BLaER1 (cell line): Measurements from ENCODE around the gene PRR29.
A peak's percentile ranks its signal among the peaks of the same experiment; 100 is the strongest.

Experiments
- H3K27ac ChIP-seq: shearing (Covaris generic); formaldehyde crosslinking; 2 replicates; pipeline ENCODE4 v1.8.1; 2022
- H3K27me3 ChIP-seq: shearing (Covaris generic); formaldehyde crosslinking; 2 replicates; pipeline ENCODE4 v1.8.1; 2022
- H3K36me3 ChIP-seq: shearing (Covaris generic); formaldehyde crosslinking; 2 replicates; pipeline ENCODE4 v1.8.1; 2022
- H3K4me1 ChIP-seq: shearing (Covaris generic); formaldehyde crosslinking; 2 replicates; pipeline ENCODE4 v1.8.1; 2022
- H3K4me2 ChIP-seq: shearing (Covaris generic); formaldehyde crosslinking; 2 replicates; pipeline ENCODE4 v1.8.1; 2022
- H3K4me3 ChIP-seq: shearing (Covaris generic); formaldehyde crosslinking; 2 replicates; pipeline ENCODE4 v1.8.1; 2022
- H3K9ac ChIP-seq: shearing (Covaris generic); formaldehyde crosslinking; 2 replicates; pipeline ENCODE4 v1.8.1; 2022
- H3K9me3 ChIP-seq: shearing (Covaris generic); formaldehyde crosslinking; 2 replicates; pipeline ENCODE4 v1.8.1; 2022
- H4K20me1 ChIP-seq: shearing (Covaris generic); formaldehyde crosslinking; 2 replicates; pipeline ENCODE4 v1.8.1; 2022
- Cebpa-rat ChIP-seq: shearing (Covaris generic); IDR thresholded peaks from 2 replicates; pipeline ENCODE4 v1.8.1; 2022

Gene PRR29

GRCh38 chr17:63998050-63998720 lies at the start of gene PRR29:
Gene PRR29, plus strand, starts transcription at chr17:63998351. Its CDS starts 14 bp downstream, at chr17:63998365.
- Histone ChIP-seq H3K27ac (peak within 1 kb of the TSS; percentile 3; the same call in 1 of the 2 replicates), H3K36me3 (peaks cover 23% of the 10 kb centered on the region), H3K4me2 (peak within 1 kb of the TSS; percentile 96), H4K20me1 (peaks cover 15% of the 10 kb centered on the region; the same call in 1 of the 2 replicates), H3K4me1 (peaks cover 82% of the 10 kb centered on the region), H3K4me3 (peak within 1 kb of the TSS; percentile 72), H3K9ac (peak within 1 kb of the TSS; percentile 58), H3K9me3 (no peaks in the 10 kb centered on the region), H3K27me3 (no peaks in the 10 kb centered on the region)
- TF ChIP-seq Cebpa-rat: no peak

GRCh38 chr17:63948521-63948920 lies 49.6 kb upstream of the PRR29 start:
- no peaks in the 10 kb centered on the region for H3K36me3 ChIP-seq
- no peak overlapping the region for H3K4me3 ChIP-seq
- peak overlapping the region; percentile 60 for H3K27ac ChIP-seq
- H3K4me2 ChIP-seq: peak overlapping the region; percentile 91
- no peaks in the 10 kb centered on the region for H4K20me1 ChIP-seq
- no peak for TF ChIP-seq Cebpa-rat
- H3K4me1 ChIP-seq: peaks cover 100% of the 10 kb centered on the region
- no peaks in the 10 kb centered on the region for H3K27me3 ChIP-seq
- H3K9me3 ChIP-seq: no peaks in the 10 kb centered on the region
- H3K9ac ChIP-seq: 0 out of 2 replicates have a peak overlapping the region, but pooled peaks have one; percentile 38

GRCh38 chr17:63949576-63950250 lies 48.4 kb upstream of the PRR29 start:
- Histone ChIP-seq H3K9me3 (no peaks in the 10 kb centered on the region), H3K4me1 (peaks cover 100% of the 10 kb centered on the region), H3K36me3 (no peaks in the 10 kb centered on the region), H3K27ac (peak overlapping the region; percentile 65), H3K4me2 (peak overlapping the region; percentile 91), H4K20me1 (no peaks in the 10 kb centered on the region), H3K27me3 (no peaks in the 10 kb centered on the region), H3K9ac (peak overlapping the region; percentile 41; the same call in 1 of the 2 replicates), H3K4me3 (no peak overlapping the region)
- TF ChIP-seq Cebpa-rat: no peak

- no peaks in the 10 kb centered on the region for H3K27me3 ChIP-seq
- peaks cover 100% of the 10 kb centered on the region for H3K4me1 ChIP-seq
- peak overlapping the region; percentile 65 for H3K27ac ChIP-seq
- no peak overlapping the region for H3K4me3 ChIP-seq
- H4K20me1 ChIP-seq: no peaks in the 10 kb centered on the region
- no peaks in the 10 kb centered on the region for H3K36me3 ChIP-seq
- no peak for TF ChIP-seq Cebpa-rat
- H3K9ac ChIP-seq: peak overlapping the region; percentile 41; the same call in 1 of the 2 replicates
- H3K9me3 ChIP-seq: no peaks in the 10 kb centered on the region
- H3K4me2 ChIP-seq: peak overlapping the region; percentile 91
Observed at GRCh38 chr17:63950940-63951907, 46.9 kb upstream of the PRR29 start.

GRCh38 chr17:63954402-63955063 lies 43.6 kb upstream of the PRR29 start:
- Histone ChIP-seq H3K9me3 (no peaks in the 10 kb centered on the region), H3K27me3 (no peaks in the 10 kb centered on the region), H3K4me2 (peak overlapping the region; percentile 91), H3K4me3 (peak overlapping the region; percentile 43; the same call in 1 of the 2 replicates), H3K36me3 (no peaks in the 10 kb centered on the region), H3K9ac (peak overlapping the region; percentile 73; the same call in 1 of the 2 replicates), H3K4me1 (peaks cover 71% of the 10 kb centered on the region), H4K20me1 (no peaks in the 10 kb centered on the region), H3K27ac (peak overlapping the region; percentile 84)
- no peak for TF ChIP-seq Cebpa-rat

- Histone ChIP-seq H3K9me3 (no peaks in the 10 kb centered on the region), H3K36me3 (no peaks in the 10 kb centered on the region)
Observed at GRCh38 chr17:63955232-63955631, 42.9 kb upstream of the PRR29 start.

GRCh38 chr17:63955791-63956190 lies 42.4 kb upstream of the PRR29 start:
- Histone ChIP-seq H3K4me3 (no peak overlapping the region), H3K27ac (0 out of 2 replicates have a peak overlapping the region, but pooled peaks have one; percentile 14), H3K27me3 (no peaks in the 10 kb centered on the region), H3K9ac (peak overlapping the region; percentile 21; the same call in 1 of the 2 replicates), H3K4me2 (peak overlapping the region; percentile 91; the same call in 1 of the 2 replicates), H3K9me3 (no peaks in the 10 kb centered on the region), H3K4me1 (peaks cover 71% of the 10 kb centered on the region), H4K20me1 (no peaks in the 10 kb centered on the region), H3K36me3 (no peaks in the 10 kb centered on the region)
- no peak for TF ChIP-seq Cebpa-rat

More at GRCh38 chr17:63955232-63955631, 42.9 kb upstream of the PRR29 start:
- TF ChIP-seq Cebpa-rat: no peak
- peak overlapping the region; percentile 91 for H3K4me2 ChIP-seq
- H3K4me3 ChIP-seq: no peak overlapping the region
- no peaks in the 10 kb centered on the region for H3K27me3 ChIP-seq
- H3K4me1 ChIP-seq: peaks cover 71% of the 10 kb centered on the region
- peak overlapping the region; percentile 73; the same call in 1 of the 2 replicates for H3K9ac ChIP-seq
- H3K27ac ChIP-seq: peak overlapping the region; percentile 84; the same call in 1 of the 2 replicates
- no peaks in the 10 kb centered on the region for H4K20me1 ChIP-seq

- TF ChIP-seq Cebpa-rat: no peak
- 0 out of 2 replicates have a peak overlapping the region, but pooled peaks have one; percentile 14 for H3K27ac ChIP-seq
- H3K36me3 ChIP-seq: no peaks in the 10 kb centered on the region
- peaks cover 71% of the 10 kb centered on the region for H3K4me1 ChIP-seq
- no peaks in the 10 kb centered on the region for H3K27me3 ChIP-seq
- no peaks in the 10 kb centered on the region for H3K9me3 ChIP-seq
- H3K4me3 ChIP-seq: no peak overlapping the region
- H3K4me2 ChIP-seq: no peak overlapping the region
- no peaks in the 10 kb centered on the region for H4K20me1 ChIP-seq
- no peak overlapping the region for H3K9ac ChIP-seq
Observed at GRCh38 chr17:63956296-63956920, 41.7 kb upstream of the PRR29 start.
